Uterus (tissue), 2 donors: Measurements from ENCODE around the gene NPIPA7.
"Not testable (repeated sequence)": the region's sequence is repeated elsewhere in the genome, so short reads cannot be mapped to it uniquely, and the experiment has no call there.

ENCODE experiments used
- CTCF ChIP-seq, 4 experiments: fragments of 200-600 bp in 2 of 4; fragments of 450-650 bp in 2 of 4; sonication (generic) in 2 of 4; IDR thresholded peaks; one replicate each; pipeline ENCODE4 v1.5.1; 2016 to 2019; ENCODE audit warnings: antibody characterized with exemption in 4 of 4, mild to moderate bottlenecking in 2 of 4, moderate library complexity in 1 of 4
- POLR2A ChIP-seq, 2 donors: fragments of 450-650 bp; IDR thresholded peaks; one replicate each; pipeline ENCODE4 v1.6.1; 2016; ENCODE audit warnings: antibody characterized with exemption in 2 of 2, mild to moderate bottlenecking in 1 of 2, moderate library complexity in 1 of 2

GRCh38 chr16:16431135-16431534 is 52.2 kb downstream of the NPIPA7 start:
- TF ChIP-seq CTCF, POLR2A (IDR thresholded peaks at IDR 0.05): not testable (repeated sequence)
